ENCODE measurements around the gene AMELY. TPM values are rescaled to one million over a fixed set of nuclear protein-coding genes. Genes with fewer than 3 reads are reported as not detected.

The AMELY gene
- total RNA-seq, 5 donors from 2014 or later (not counting 1 experiment from before 2014, with no cell fraction given): not detected

DNA sequence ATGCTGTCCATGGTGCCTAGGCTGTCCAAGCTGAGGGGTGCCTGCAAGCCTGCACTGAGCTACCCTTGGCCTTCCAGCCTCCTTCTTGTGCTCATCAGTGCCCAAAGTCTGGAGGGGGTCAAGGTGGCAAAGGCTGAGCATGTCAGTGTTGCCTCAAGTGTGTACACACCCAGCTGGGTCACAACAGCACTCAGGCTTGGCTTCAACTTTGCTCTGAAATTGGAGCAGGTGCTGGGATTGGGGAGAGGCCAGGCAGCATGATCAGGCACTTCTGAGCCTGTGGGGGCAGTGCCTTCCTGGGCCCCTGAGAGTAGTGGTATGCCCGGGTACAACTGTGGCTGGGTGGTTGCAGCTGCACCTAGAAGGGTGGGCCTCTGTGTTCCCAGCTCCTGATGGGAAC lies 17.7 kb upstream of the AMELY start:
- no CpG with 5 or more reads among the region's 1 CpG for WGBS (ENCODE audit: insufficient coverage)
- H3K36me3 Mint-ChIP-seq: no peaks in the 10 kb centered on the region
- no peak overlapping the region for H3K27ac Mint-ChIP-seq
- ChIA-PET POLR2A (no interaction called here), CTCF (no interaction called here)
- DNase-seq: no peak
- H3K27me3 Mint-ChIP-seq: no peaks in the 10 kb centered on the region
- H3K4me1 Mint-ChIP-seq: no peaks in the 10 kb centered on the region
- Histone ChIP-seq H3K4me3 (ENCODE audit: control insufficient read depth in 1 of 2, extremely low read depth in 1 of 2, low read length in 1 of 2) (no peak overlapping the region), H3K27ac (ENCODE audit: low read length) (no peak overlapping the region), H3K4me1 (ENCODE audit: control insufficient read depth in 1 of 2, extremely low read depth in 1 of 2, insufficient read depth in 2 of 2, low read length in 2 of 2) (no peaks in the 10 kb centered on the region), H3K9me3 (no peaks in the 10 kb centered on the region), H3K27me3 (replicated peaks in 1 of 2; ENCODE audit: control insufficient read depth in 2 of 2, extremely low read depth in 1 of 2, insufficient read depth in 2 of 2, low read length in 1 of 2) (no peaks in the 10 kb centered on the region), H3K36me3 (ENCODE audit: control insufficient read depth in 2 of 2, extremely low read depth in 1 of 2, insufficient read depth in 1 of 2, low read length in 1 of 2) (no peaks in the 10 kb centered on the region)
- H3K9me3 Mint-ChIP-seq: no peaks in the 10 kb centered on the region
- H3K4me3 Mint-ChIP-seq: no peak overlapping the region
- ATAC-seq (replicated peaks in 1 of 4): no peak

GRCh38 chrY:6928265-6928664 lies 16.7 kb upstream of the AMELY start:
- POLR2A ChIA-PET: no interaction called here
- CTCF ChIA-PET: no interaction called here
- H3K27me3 ChIP-seq (replicated peaks in 1 of 2; ENCODE audit: control insufficient read depth in 2 of 2, extremely low read depth in 1 of 2, insufficient read depth in 2 of 2, low read length in 1 of 2): no peaks in the 10 kb centered on the region
- H3K4me3 ChIP-seq (ENCODE audit: control insufficient read depth in 1 of 2, extremely low read depth in 1 of 2, low read length in 1 of 2): no peak overlapping the region
- no peaks in the 10 kb centered on the region for H3K9me3 ChIP-seq
- no peaks in the 10 kb centered on the region for H3K9me3 Mint-ChIP-seq
- H3K36me3 ChIP-seq (ENCODE audit: control insufficient read depth in 2 of 2, extremely low read depth in 1 of 2, insufficient read depth in 1 of 2, low read length in 1 of 2): no peaks in the 10 kb centered on the region
- 60% methylated on average over 1 of the region's 4 CpGs for WGBS (ENCODE audit: insufficient coverage)
- ATAC-seq (replicated peaks in 1 of 4) (no peak), DNase-seq (no peak)
- no peak overlapping the region for H3K27ac ChIP-seq (ENCODE audit: low read length)
- H3K4me1 ChIP-seq (ENCODE audit: control insufficient read depth in 1 of 2, extremely low read depth in 1 of 2, insufficient read depth in 2 of 2, low read length in 2 of 2): no peaks in the 10 kb centered on the region
- no peaks in the 10 kb centered on the region for H3K4me1 Mint-ChIP-seq
- no peaks in the 10 kb centered on the region for H3K36me3 Mint-ChIP-seq
- no peak overlapping the region for H3K4me3 Mint-ChIP-seq
- H3K27me3 Mint-ChIP-seq: no peaks in the 10 kb centered on the region
- H3K27ac Mint-ChIP-seq: no peak overlapping the region

DNA sequence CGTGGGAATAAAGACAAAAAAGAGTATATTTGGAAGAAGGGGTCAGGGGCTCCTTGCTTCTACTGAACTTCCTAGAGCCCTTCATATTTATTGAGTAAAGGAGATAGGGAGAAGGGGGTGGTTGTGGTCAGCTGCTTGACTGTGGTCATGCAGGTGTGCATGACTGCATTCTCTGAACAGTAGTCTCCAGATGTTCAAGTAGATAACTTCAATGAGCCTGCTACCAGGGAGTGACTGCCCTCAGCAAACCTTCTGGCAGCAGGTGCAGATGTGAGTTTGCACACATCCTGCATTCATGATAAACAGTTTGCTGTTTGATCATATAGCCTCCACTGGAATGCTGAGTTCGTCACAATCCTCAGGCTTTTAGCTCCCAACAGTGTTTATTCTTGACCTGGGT lies 9.5 kb upstream of the AMELY start:
- Mint-ChIP-seq H3K27ac (no peak overlapping the region), H3K27me3 (no peaks in the 10 kb centered on the region), H3K4me3 (no peak overlapping the region), H3K4me1 (no peaks in the 10 kb centered on the region), H3K36me3 (no peaks in the 10 kb centered on the region), H3K9me3 (peaks cover 0 to 9% (median 0%) of the 10 kb centered on the region in 3 donors)
- WGBS (ENCODE audit: insufficient coverage): no CpG with 5 or more reads among the region's 2 CpGs
- Histone ChIP-seq H3K4me1 (ENCODE audit: control insufficient read depth in 1 of 2, extremely low read depth in 1 of 2, insufficient read depth in 2 of 2, low read length in 2 of 2) (no peaks in the 10 kb centered on the region), H3K27ac (ENCODE audit: low read length) (no peak overlapping the region), H3K9me3 (no peaks in the 10 kb centered on the region), H3K4me3 (ENCODE audit: control insufficient read depth in 1 of 2, extremely low read depth in 1 of 2, low read length in 1 of 2) (no peak overlapping the region), H3K27me3 (replicated peaks in 1 of 2; ENCODE audit: control insufficient read depth in 2 of 2, extremely low read depth in 1 of 2, insufficient read depth in 2 of 2, low read length in 1 of 2) (peaks cover 0 to 3% of the 10 kb centered on the region in 2 experiments), H3K36me3 (ENCODE audit: control insufficient read depth in 2 of 2, extremely low read depth in 1 of 2, insufficient read depth in 1 of 2, low read length in 1 of 2) (no peaks in the 10 kb centered on the region)
- no peak for DNase-seq
- POLR2A ChIA-PET: no interaction called here
- CTCF ChIA-PET: no interaction called here
- no peak for ATAC-seq (replicated peaks in 1 of 4)

GRCh38 chrY:6913362-6913761 lies 1.8 kb upstream of the AMELY start:
- no peak for ATAC-seq (replicated peaks in 1 of 4)
- CTCF ChIA-PET: no interaction called here
- H3K27me3 Mint-ChIP-seq: peaks cover 0 to 36% of the 10 kb centered on the region in 2 donors

GRCh38 chrY:6910372-6911252 lies 940 bp downstream of the AMELY start, which contains the start of gene TBL1Y:
Gene TBL1Y, plus strand, starts transcription at chrY:6910697. Its CDS starts 114,388 bp downstream, at chrY:7025085.
- Mint-ChIP-seq H3K27ac (no peak within 1 kb of the TSS), H3K27me3 (peaks cover 0 to 36% of the 10 kb centered on the region in 2 donors), H3K9me3 (no peaks in the 10 kb centered on the region), H3K36me3 (no peaks in the 10 kb centered on the region), H3K4me1 (peaks cover 0 to 11% (median 0%) of the 10 kb centered on the region in 3 donors), H3K4me3 (no peak within 1 kb of the TSS)
- ChIA-PET POLR2A (interaction anchor here in 1 of 2 donors (0.6 kb wide), 1 partner anchor 937 kb away, joined by 4 read pairs; no protein-coding TSS in a partner anchor), CTCF (no interaction called here)
- WGBS (ENCODE audit: insufficient coverage): 2% methylated on average over 39 of the region's 91 CpGs
- H3K27ac ChIP-seq (ENCODE audit: low read length): no peak within 1 kb of the TSS
- no peak within 1 kb of the TSS for H3K4me3 ChIP-seq (ENCODE audit: control insufficient read depth in 1 of 2, extremely low read depth in 1 of 2, low read length in 1 of 2)
- no peaks in the 10 kb centered on the region for H3K4me1 ChIP-seq (ENCODE audit: control insufficient read depth in 1 of 2, extremely low read depth in 1 of 2, insufficient read depth in 2 of 2, low read length in 2 of 2)
- no peaks in the 10 kb centered on the region for H3K9me3 ChIP-seq
- peaks cover 0 to 29% of the 10 kb centered on the region in 2 experiments for H3K27me3 ChIP-seq (replicated peaks in 1 of 2; ENCODE audit: control insufficient read depth in 2 of 2, extremely low read depth in 1 of 2, insufficient read depth in 2 of 2, low read length in 1 of 2)
- DNase-seq: no peak
- H3K36me3 ChIP-seq (ENCODE audit: control insufficient read depth in 2 of 2, extremely low read depth in 1 of 2, insufficient read depth in 1 of 2, low read length in 1 of 2): no peaks in the 10 kb centered on the region
- ATAC-seq (replicated peaks in 1 of 4): no peak

More at GRCh38 chrY:6913362-6913761, 1.8 kb upstream of the AMELY start:
- H3K27ac Mint-ChIP-seq: no peak overlapping the region
- no peak for DNase-seq
- Histone ChIP-seq H3K27ac (ENCODE audit: low read length) (no peak overlapping the region), H3K9me3 (no peaks in the 10 kb centered on the region), H3K36me3 (ENCODE audit: control insufficient read depth in 2 of 2, extremely low read depth in 1 of 2, insufficient read depth in 1 of 2, low read length in 1 of 2) (no peaks in the 10 kb centered on the region), H3K4me1 (ENCODE audit: control insufficient read depth in 1 of 2, extremely low read depth in 1 of 2, insufficient read depth in 2 of 2, low read length in 2 of 2) (no peaks in the 10 kb centered on the region), H3K4me3 (ENCODE audit: control insufficient read depth in 1 of 2, extremely low read depth in 1 of 2, low read length in 1 of 2) (no peak overlapping the region), H3K27me3 (replicated peaks in 1 of 2; ENCODE audit: control insufficient read depth in 2 of 2, extremely low read depth in 1 of 2, insufficient read depth in 2 of 2, low read length in 1 of 2) (peaks cover 0 to 27% of the 10 kb centered on the region in 2 experiments)
- POLR2A ChIA-PET: no interaction called here
- H3K4me1 Mint-ChIP-seq: peaks cover 0 to 11% (median 0%) of the 10 kb centered on the region in 3 donors
- H3K9me3 Mint-ChIP-seq: no peaks in the 10 kb centered on the region
- H3K4me3 Mint-ChIP-seq: no peak overlapping the region
- H3K36me3 Mint-ChIP-seq: no peaks in the 10 kb centered on the region

GRCh38 chrY:6909856-6910255 lies 1.7 kb downstream of the AMELY start:
- H3K9me3 Mint-ChIP-seq: no peaks in the 10 kb centered on the region
- H3K4me3 ChIP-seq (ENCODE audit: control insufficient read depth in 1 of 2, extremely low read depth in 1 of 2, low read length in 1 of 2): no peak overlapping the region
- DNase-seq: no peak
- ChIA-PET CTCF (no interaction called here), POLR2A (interaction anchor here in 1 of 2 donors (0.6 kb wide), 1 partner anchor 938 kb away, joined by 4 read pairs; no protein-coding TSS in a partner anchor)
- H3K27me3 ChIP-seq (replicated peaks in 1 of 2; ENCODE audit: control insufficient read depth in 2 of 2, extremely low read depth in 1 of 2, insufficient read depth in 2 of 2, low read length in 1 of 2): peaks cover 0 to 29% of the 10 kb centered on the region in 2 experiments
- H3K27ac Mint-ChIP-seq: no peak overlapping the region
- no peaks in the 10 kb centered on the region for H3K9me3 ChIP-seq
- 0% methylated on average over 1 of the region's 14 CpGs for WGBS (ENCODE audit: insufficient coverage)
- H3K4me1 Mint-ChIP-seq: peaks cover 0 to 11% (median 0%) of the 10 kb centered on the region in 3 donors
- H3K4me1 ChIP-seq (ENCODE audit: control insufficient read depth in 1 of 2, extremely low read depth in 1 of 2, insufficient read depth in 2 of 2, low read length in 2 of 2): no peaks in the 10 kb centered on the region
- ATAC-seq (replicated peaks in 1 of 4): no peak
- no peak overlapping the region for H3K4me3 Mint-ChIP-seq
- H3K27me3 Mint-ChIP-seq: peaks cover 0 to 36% of the 10 kb centered on the region in 2 donors
- H3K36me3 ChIP-seq (ENCODE audit: control insufficient read depth in 2 of 2, extremely low read depth in 1 of 2, insufficient read depth in 1 of 2, low read length in 1 of 2): no peaks in the 10 kb centered on the region
- no peak overlapping the region for H3K27ac ChIP-seq (ENCODE audit: low read length)
- no peaks in the 10 kb centered on the region for H3K36me3 Mint-ChIP-seq
